ENCODE results near the gene LIMK2. TPM values are rescaled to one million over a fixed set of nuclear protein-coding genes. Genes with fewer than 3 reads are reported as not detected.
A peak's percentile ranks its signal among the peaks of the same experiment; 100 is the strongest.

The LIMK2 gene
- total RNA-seq, 4 donors from 2014 or later: 103 to 229 (median 188) TPM

DNA sequence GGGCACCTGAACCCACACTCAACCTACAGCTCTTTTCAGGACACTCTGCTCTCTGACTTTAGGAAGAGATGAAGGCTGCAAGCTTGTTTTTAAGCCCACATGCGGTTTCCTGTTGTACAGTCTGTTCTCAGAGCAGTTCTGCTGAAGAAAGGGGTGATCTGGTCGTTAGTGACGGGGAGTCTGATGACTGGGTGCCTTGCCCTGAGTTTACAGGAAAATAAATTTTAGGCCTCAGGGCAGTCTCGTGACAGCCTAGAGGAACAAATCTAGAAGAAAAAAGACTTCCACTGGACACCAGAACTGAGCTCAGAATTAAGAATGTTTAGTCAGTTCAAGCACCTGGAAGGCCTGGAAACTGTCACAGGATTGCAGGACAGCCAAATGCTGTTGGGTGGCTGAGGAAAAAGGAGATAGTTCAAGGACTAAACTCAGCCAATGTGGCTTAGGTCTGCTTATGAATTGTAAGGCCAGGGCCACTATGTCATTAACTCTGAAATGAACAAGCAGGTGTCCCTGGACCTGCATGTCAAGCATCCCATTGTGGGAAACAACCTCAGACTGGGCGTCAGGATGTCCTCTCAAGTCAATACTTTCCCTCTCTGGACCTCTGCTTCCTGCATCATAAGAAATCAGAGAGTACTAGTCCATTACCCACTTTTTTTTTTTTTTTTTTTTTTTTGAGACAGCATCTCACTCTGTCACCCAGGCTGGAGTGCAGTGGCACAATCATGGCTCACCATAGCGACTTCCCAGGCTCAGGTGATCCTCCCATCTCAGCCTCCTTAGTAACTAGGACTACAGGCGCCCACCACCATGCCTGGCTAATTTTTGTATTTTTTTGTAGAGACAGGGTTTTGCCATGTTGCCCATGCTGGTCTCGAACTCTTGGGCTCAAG, 74.5 kb downstream of the LIMK2 start:
- Histone ChIP-seq H3K27ac (peak overlapping the region; percentile 34), H3K4me1 (peaks cover 45% of the 10 kb centered on the region), H3K27me3 (no peaks in the 10 kb centered on the region), H3K36me3 (peaks cover 74% of the 10 kb centered on the region), H3K9me3 (no peaks in the 10 kb centered on the region), H3K4me3 (no peak overlapping the region)
- TF ChIP-seq POLR2A (IDR thresholded peaks at IDR 0.05): no peak
- TF ChIP-seq EP300 (IDR thresholded peaks at IDR 0.05): no peak
- TF ChIP-seq, protein P1, sequence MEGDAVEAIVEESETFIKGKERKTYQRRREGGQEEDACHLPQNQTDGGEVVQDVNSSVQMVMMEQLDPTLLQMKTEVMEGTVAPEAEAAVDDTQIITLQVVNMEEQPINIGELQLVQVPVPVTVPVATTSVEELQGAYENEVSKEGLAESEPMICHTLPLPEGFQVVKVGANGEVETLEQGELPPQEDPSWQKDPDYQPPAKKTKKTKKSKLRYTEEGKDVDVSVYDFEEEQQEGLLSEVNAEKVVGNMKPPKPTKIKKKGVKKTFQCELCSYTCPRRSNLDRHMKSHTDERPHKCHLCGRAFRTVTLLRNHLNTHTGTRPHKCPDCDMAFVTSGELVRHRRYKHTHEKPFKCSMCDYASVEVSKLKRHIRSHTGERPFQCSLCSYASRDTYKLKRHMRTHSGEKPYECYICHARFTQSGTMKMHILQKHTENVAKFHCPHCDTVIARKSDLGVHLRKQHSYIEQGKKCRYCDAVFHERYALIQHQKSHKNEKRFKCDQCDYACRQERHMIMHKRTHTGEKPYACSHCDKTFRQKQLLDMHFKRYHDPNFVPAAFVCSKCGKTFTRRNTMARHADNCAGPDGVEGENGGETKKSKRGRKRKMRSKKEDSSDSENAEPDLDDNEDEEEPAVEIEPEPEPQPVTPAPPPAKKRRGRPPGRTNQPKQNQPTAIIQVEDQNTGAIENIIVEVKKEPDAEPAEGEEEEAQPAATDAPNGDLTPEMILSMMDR (IDR thresholded peaks at IDR 0.05): no peak
- TF ChIP-seq POLR2AphosphoS5 (IDR thresholded peaks at IDR 0.05): no peak
- 71% methylated on average over 8 of the region's 8 CpGs for WGBS
- no peak for DNase-seq (ENCODE audit: low spot score in 2 of 2)

- Histone ChIP-seq H3K27me3 (no peaks in the 10 kb centered on the region), H3K27ac (peak overlapping the region; percentile 95), H3K36me3 (peaks cover 61% of the 10 kb centered on the region), H3K4me1 (peaks cover 48% of the 10 kb centered on the region), H3K4me3 (no peak overlapping the region), H3K9me3 (no peaks in the 10 kb centered on the region)
- no peak for DNase-seq (ENCODE audit: low spot score in 2 of 2)
- TF ChIP-seq, protein P1 (IDR thresholded peaks at IDR 0.05): no peak
- TF ChIP-seq EP300 (IDR thresholded peaks at IDR 0.05) (no peak), POLR2A (IDR thresholded peaks at IDR 0.05) (no peak), POLR2AphosphoS5 (IDR thresholded peaks at IDR 0.05) (no peak)
- 89% methylated on average over 6 of the region's 6 CpGs for WGBS
These were observed 75.9 kb downstream of the LIMK2 start for GRCh38 chr22:31287818-31288495.

DNA sequence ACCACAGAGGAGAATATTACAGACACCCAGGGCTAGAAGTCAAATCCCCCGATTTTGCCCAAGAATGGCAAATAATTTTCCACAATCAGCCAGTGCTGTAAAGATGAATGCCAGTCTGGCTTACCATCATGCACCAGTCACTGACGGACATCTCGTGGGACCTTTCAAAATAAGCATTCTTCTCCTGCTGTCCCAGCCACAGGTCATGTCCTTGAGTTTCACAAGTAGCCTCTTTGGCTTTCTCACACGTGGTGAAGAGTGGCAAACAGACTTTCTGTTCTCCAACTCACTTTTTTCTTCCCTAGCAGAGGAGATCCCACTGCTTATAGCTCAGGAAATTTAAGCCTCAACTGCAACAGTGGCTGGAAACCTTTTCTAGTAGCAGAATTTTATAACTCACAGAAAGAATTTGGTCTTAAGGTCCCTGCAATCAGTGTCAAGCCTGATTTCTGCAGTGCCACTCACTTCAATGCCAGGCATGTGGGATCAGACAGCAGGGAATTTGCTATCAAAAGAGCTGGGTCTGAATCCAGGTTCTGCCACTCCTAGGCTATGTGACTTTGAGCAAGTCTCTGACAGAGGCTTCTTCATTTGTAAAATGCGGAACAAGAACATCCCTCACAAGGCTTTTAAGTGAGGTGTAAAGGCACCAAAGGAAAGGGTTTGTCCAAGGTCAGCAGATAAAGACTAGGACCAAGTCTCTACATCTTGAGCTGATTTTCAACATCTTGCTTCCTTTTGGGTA, 76.6 kb downstream of the LIMK2 start:
- WGBS: 60% methylated on average over 5 of the region's 5 CpGs
- Histone ChIP-seq H3K9me3 (no peaks in the 10 kb centered on the region), H3K36me3 (peaks cover 56% of the 10 kb centered on the region), H3K4me1 (peaks cover 54% of the 10 kb centered on the region), H3K4me3 (peak overlapping the region; percentile 62), H3K27me3 (no peaks in the 10 kb centered on the region), H3K27ac (peak overlapping the region; percentile 95)
- TF ChIP-seq EP300 (IDR thresholded peaks at IDR 0.05) (no peak), POLR2A (IDR thresholded peaks at IDR 0.05) (no peak), POLR2AphosphoS5 (IDR thresholded peaks at IDR 0.05) (no peak)
- TF ChIP-seq, protein P1 (IDR thresholded peaks at IDR 0.05): no peak
- no peak for DNase-seq (ENCODE audit: low spot score in 2 of 2)

- Histone ChIP-seq H3K9me3 (no peaks in the 10 kb centered on the region), H3K27me3 (no peaks in the 10 kb centered on the region), H3K36me3 (peaks cover 50% of the 10 kb centered on the region), H3K27ac (peak overlapping the region; percentile 95), H3K4me3 (peak overlapping the region; percentile 62), H3K4me1 (peaks cover 55% of the 10 kb centered on the region)
- no peak for DNase-seq (ENCODE audit: low spot score in 2 of 2)
- TF ChIP-seq POLR2AphosphoS5 (IDR thresholded peaks at IDR 0.05) (no peak), EP300 (IDR thresholded peaks at IDR 0.05) (no peak), POLR2A (IDR thresholded peaks at IDR 0.05) (no peak)
- TF ChIP-seq, protein P1 (IDR thresholded peaks at IDR 0.05): no peak
- 65% methylated on average over 13 of the region's 13 CpGs for WGBS
These were observed 77.2 kb downstream of the LIMK2 start for GRCh38 chr22:31289344-31289743.

Measured in suprapubic skin (tissue), 4 donors.